ENCODE results near the gene E2F2. TPM values are rescaled to one million over a fixed set of nuclear protein-coding genes. Genes with fewer than 3 reads are reported as not detected.

The E2F2 gene
- total RNA-seq, 1 donor from 2014 or later = 1.3 TPM

GRCh38 chr1:23565776-23566175, 34.7 kb upstream of the E2F2 start:
- no peaks in the 10 kb centered on the region for H3K9me3 Mint-ChIP-seq (ENCODE audit: unreplicated experiment)
- no peak overlapping the region for H3K4me3 Mint-ChIP-seq (ENCODE audit: unreplicated experiment)

GRCh38 chr1:23564529-23565122, 33.6 kb upstream of the E2F2 start:
- H3K27me3 Mint-ChIP-seq (ENCODE audit: unreplicated experiment) = no peaks in the 10 kb centered on the region
- no peaks in the 10 kb centered on the region for H3K9me3 Mint-ChIP-seq (ENCODE audit: unreplicated experiment)
- H3K36me3 Mint-ChIP-seq (ENCODE audit: unreplicated experiment) = no peaks in the 10 kb centered on the region
- no peak for DNase-seq (ENCODE audit: extremely low spot score, unreplicated experiment)
- peak overlapping the region; percentile 97 for H3K27ac Mint-ChIP-seq (ENCODE audit: unreplicated experiment)
- TF ChIP-seq CTCF (IDR thresholded peaks at IDR 0.05) = no peak
- peaks cover 77% of the 10 kb centered on the region for H3K4me1 Mint-ChIP-seq (ENCODE audit: unreplicated experiment)
- H3K4me3 Mint-ChIP-seq (ENCODE audit: unreplicated experiment) = peak overlapping the region; percentile 23

More at GRCh38 chr1:23565776-23566175, 34.7 kb upstream of the E2F2 start:
- peak overlapping the region; percentile 63 for H3K27ac Mint-ChIP-seq (ENCODE audit: unreplicated experiment)
- no peak for TF ChIP-seq CTCF (IDR thresholded peaks at IDR 0.05)
- no peaks in the 10 kb centered on the region for H3K27me3 Mint-ChIP-seq (ENCODE audit: unreplicated experiment)
- no peaks in the 10 kb centered on the region for H3K36me3 Mint-ChIP-seq (ENCODE audit: unreplicated experiment)
- peaks cover 68% of the 10 kb centered on the region for H3K4me1 Mint-ChIP-seq (ENCODE audit: unreplicated experiment)
- no peak for DNase-seq (ENCODE audit: extremely low spot score, unreplicated experiment)

- Mint-ChIP-seq H3K4me3 (ENCODE audit: unreplicated experiment) (no peak overlapping the region), H3K36me3 (ENCODE audit: unreplicated experiment) (no peaks in the 10 kb centered on the region), H3K9me3 (ENCODE audit: unreplicated experiment) (no peaks in the 10 kb centered on the region), H3K4me1 (ENCODE audit: unreplicated experiment) (peaks cover 73% of the 10 kb centered on the region), H3K27me3 (ENCODE audit: unreplicated experiment) (no peaks in the 10 kb centered on the region), H3K27ac (ENCODE audit: unreplicated experiment) (peak overlapping the region; percentile 97)
- TF ChIP-seq CTCF (IDR thresholded peaks at IDR 0.05) = no peak
- DNase-seq (ENCODE audit: extremely low spot score, unreplicated experiment) = no peak
Measured at GRCh38 chr1:23563755-23564374, 32.8 kb upstream of the E2F2 start.

- H3K4me1 Mint-ChIP-seq (ENCODE audit: unreplicated experiment) = peaks cover 70% of the 10 kb centered on the region
- H3K9me3 Mint-ChIP-seq (ENCODE audit: unreplicated experiment) = no peaks in the 10 kb centered on the region
- TF ChIP-seq CTCF (IDR thresholded peaks at IDR 0.05) = no peak
- DNase-seq (ENCODE audit: extremely low spot score, unreplicated experiment) = no peak
- peak overlapping the region; percentile 60 for H3K4me3 Mint-ChIP-seq (ENCODE audit: unreplicated experiment)
- H3K27ac Mint-ChIP-seq (ENCODE audit: unreplicated experiment) = peak overlapping the region; percentile 97
- no peaks in the 10 kb centered on the region for H3K27me3 Mint-ChIP-seq (ENCODE audit: unreplicated experiment)
- no peaks in the 10 kb centered on the region for H3K36me3 Mint-ChIP-seq (ENCODE audit: unreplicated experiment)
Measured at GRCh38 chr1:23563003-23563402, 32.0 kb upstream of the E2F2 start.

GRCh38 chr1:23562137-23562876, 31.3 kb upstream of the E2F2 start:
- no peaks in the 10 kb centered on the region for H3K9me3 Mint-ChIP-seq (ENCODE audit: unreplicated experiment)
- DNase-seq (ENCODE audit: extremely low spot score, unreplicated experiment) = peak; percentile 98
- TF ChIP-seq CTCF (IDR thresholded peaks at IDR 0.05) = no peak
- peaks cover 4% of the 10 kb centered on the region for H3K36me3 Mint-ChIP-seq (ENCODE audit: unreplicated experiment)
- peaks cover 74% of the 10 kb centered on the region for H3K4me1 Mint-ChIP-seq (ENCODE audit: unreplicated experiment)
- H3K4me3 Mint-ChIP-seq (ENCODE audit: unreplicated experiment) = peak overlapping the region; percentile 60
- H3K27ac Mint-ChIP-seq (ENCODE audit: unreplicated experiment) = peak overlapping the region; percentile 97
- no peaks in the 10 kb centered on the region for H3K27me3 Mint-ChIP-seq (ENCODE audit: unreplicated experiment)

Measured in osteocyte (in vitro differentiated cells).